NCI-H748 (cell line): Measurements from ENCODE around the gene TBC1D12.
"Not testable (repeated sequence)": the region's sequence is repeated elsewhere in the genome, so short reads cannot be mapped to it uniquely, and the experiment has no call there.

Experiments
- DNase-seq: peaks from one replicate; lab custom pipeline; 2025; ENCODE audit not compliant: unreplicated experiment; lab: John Stamatoyannopoulos, UW

TBC1D12 gene

DNA sequence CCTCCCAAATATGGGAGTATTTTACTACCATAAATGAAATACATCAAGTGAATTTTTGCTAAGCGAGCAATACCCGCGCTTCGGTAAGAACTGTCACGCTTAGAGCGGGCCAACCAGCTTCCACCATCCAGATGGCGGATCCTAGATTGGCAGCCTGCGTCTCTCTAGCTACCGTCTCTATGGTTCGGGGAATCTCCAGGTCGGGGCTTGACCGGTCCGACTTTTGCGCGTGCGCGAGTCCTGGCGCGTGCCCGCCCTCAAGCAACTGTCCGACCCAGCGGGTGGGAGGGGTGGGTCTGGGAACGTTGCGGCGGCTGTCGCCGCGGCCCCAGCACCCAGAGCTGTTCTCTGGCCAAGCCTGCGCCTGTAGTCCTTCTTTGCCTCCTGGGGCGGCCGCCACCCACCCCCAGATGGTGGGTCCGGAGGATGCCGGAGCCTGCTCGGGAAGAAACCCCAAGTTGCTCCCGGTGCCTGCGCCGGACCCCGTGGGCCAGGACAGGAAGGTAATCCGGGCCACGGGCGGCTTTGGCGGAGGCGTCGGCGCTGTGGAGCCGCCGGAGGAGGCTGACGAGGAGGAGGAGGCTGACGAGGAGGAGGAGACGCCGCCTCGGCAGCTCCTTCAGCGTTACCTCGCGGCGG is at the start of gene TBC1D12:
TSS of gene TBC1D12 (plus strand) at position 338 of the 639 bp plus-strand sequence. CDS start at position 411, 73 bp downstream.
- peak; percentile 95 for DNase-seq

DNA sequence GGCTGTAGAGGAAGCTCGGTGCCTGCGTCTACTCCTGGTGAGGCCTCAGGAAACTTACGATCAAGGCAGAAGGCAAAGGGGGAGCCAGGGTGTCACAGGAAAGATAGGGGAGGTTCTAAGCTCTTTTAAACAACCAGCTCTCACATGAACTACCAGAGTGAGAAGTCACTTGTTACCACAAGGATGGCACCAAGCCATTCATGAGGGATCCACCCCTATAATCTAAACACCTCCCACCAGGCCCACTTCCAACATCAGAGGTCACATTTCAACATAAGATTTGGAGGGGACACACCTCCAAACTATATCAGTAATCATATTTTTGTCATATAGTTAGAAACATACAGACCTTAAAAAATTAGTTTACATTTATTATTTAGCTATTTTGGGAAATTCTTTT is 49.0 kb upstream of the TBC1D12 start:
- DNase-seq = no peak

DNA sequence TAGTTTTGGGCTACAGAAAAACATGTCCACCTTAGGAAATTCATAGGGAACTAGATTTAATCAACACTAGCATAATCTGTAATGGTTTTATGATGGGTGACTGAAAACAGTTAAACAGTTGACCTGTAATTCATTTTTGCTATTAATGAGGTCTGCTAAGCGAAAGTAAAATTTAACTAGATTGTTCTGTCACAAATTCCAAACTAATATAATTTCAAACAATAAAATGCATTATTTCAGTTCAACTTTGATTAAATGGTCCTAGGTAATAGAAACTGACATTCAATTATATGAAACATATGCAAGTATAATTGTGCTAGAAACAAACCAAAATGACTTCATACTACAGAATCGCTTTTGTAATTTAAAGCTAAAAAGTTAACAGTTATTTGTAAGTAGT is 46.5 kb upstream of the TBC1D12 start:
- DNase-seq = no peak

DNA sequence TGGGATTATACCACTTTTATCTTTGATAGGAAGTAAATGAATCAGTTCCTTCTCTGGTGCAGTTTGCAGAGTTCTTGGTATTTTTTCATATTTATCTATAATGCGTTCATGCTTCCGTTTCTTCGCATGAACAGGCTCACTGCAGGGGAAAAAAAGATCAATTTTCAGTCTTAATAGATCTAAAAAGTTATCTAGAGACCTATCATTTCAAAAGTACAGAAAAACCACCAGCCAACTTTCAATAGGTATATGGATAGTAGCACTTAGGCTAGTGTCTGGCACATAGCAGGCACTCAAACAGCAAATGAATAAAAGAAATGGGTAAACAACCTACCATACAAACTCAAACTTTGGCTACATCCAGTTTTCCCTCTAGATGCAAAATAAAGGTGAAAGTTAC is 45.1 kb upstream of the TBC1D12 start:
- DNase-seq = no peak

DNA sequence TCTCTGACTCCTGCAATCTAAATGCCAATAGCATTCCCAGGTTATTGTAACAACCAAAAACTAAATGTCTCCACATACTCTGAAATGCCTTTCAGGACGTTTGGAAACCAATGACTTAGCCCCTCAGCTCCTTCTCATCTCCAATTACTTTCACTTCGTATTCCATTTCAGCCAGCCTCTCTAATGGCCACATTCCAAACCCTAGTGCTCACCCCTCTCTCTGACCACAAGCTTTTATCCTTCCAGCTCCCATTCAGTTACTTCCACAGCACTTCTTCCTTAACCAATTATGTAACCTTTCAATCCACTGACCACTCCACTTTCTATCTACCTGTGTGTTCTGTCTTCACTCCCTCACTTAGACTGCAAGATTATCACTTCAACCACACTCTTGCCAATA is 43.9 kb upstream of the TBC1D12 start:
- DNase-seq = no peak

DNA sequence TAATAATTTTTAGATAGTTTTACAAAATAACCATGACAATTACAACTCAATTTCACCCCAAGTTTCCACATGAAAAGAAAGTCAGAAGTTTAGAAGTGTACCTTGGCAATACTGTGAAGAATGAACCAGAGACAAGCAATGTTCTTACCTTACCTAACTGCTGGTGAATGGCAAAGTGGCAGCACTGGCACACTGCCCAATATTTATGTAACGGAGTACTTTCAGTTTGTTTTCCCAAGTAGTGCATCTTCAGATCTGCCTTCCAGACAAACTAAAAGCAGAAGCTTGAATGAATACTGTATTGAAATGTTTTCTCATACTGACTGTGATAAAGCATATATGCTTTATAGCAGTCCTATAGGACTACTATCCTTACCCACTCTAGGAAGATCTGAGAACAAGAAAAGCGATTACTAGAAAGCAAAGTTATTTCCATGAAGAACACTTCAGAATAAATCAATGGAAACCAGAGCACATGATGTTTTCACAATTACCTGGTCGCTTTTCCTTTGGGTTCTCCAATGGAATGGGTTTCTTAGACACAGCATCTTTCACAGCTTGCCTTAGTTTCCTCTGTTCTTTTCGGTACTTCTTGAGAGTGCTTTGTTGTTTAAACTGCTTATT is 41.1 kb upstream of the TBC1D12 start:
- DNase-seq = no peak

DNA sequence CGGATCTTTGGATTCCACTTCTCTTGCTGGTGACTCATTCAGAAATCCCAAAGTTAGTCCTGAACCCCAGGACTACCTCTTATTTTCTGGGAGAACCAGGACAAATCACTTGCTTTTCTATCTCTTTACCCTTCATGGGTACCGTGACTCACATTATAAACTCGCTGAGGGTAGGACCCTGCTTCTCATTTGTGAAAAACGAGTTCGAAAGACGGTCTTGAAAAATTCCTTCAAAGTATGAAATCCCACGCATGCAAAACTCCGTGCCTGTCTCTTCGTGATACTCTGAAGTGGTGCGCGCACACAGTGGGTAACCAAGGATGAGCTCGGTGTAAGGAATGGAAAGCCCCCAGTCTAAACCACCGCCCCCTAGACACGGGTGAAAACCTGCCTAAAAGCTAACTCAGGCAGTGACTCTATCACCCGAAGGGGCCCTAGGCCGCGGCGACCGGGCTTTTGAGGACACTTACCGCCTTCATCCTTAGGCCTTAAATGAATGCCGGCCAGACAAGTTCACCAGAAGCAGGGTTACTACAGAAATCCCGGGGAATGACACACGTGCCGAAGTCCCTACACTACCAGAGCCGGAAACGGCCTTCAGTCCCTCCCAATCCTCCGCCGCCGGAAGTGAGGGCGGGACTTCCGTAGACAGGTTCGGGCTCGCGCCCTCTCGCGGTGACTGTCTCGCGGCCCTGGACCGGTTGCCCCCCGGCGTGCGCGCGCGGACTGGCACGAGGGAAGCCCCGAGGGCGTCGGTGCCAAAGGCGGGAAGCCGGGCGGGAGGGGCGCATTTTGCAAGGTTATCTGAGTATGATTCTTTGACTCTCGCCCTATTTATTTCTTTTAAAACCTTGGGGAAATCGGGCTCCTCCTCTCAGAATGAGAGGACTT is 39.7 kb upstream of the TBC1D12 start, which contains the start of gene NOC3L:
TSS of gene NOC3L (minus strand) at position 580 of the 891 bp plus-strand sequence. CDS start at position 479, 101 bp downstream.
- peak; percentile 93 for DNase-seq

DNA sequence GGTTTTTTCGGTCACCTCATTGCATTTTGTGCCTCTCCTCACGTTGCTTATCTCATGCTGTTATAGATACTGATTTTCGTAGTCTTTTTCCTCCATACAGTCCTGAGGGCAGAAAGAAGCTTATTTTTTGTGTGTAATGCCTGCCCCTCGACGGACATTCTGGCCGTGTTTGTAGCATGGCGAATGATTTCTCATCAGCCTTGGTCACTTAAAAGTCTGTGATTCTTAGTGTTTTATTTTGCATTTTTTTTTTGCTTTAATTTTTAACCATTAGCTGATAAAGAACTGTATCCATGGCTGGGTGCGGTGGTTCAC is 39.1 kb upstream of the TBC1D12 start:
- DNase-seq = no peak

DNA sequence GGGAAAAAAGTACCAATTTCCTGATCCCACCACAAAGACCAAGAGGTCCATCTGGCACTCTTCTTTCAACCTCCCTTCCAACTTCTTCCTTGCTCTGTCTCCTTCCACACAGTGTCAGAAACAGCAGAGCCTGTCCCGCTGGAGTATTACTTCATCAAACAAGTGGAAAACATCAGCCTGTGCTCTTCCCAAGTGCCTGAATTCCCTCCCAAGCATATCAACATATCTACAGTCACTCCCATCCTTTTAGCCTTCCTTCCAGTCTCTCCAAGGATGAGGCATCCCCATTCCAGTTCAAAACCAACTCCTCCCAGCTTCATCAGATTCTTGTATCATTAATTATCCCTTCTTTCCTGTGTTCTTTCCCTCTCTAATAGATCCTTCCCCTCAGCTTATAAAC is 37.9 kb upstream of the TBC1D12 start:
- DNase-seq = no peak

DNA sequence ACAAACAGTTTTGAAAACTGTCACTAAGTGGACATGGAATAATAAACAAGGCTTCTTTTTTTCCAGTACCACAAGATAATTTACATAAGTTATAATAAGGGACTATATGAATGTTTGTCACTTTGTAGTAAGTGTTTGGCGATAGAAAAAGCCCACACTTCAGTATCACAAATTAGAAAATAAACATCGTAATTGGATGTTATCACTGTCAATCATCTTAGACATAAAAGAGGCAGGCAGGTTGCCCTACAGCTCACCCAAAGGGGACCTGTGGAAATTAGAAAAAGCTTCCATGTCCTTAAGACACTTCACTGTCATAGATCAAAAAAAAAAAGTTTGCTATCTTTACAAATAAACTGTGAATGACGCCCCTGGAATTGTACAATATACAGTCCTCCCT is 36.0 kb upstream of the TBC1D12 start:
- peak; percentile 2 for DNase-seq

DNA sequence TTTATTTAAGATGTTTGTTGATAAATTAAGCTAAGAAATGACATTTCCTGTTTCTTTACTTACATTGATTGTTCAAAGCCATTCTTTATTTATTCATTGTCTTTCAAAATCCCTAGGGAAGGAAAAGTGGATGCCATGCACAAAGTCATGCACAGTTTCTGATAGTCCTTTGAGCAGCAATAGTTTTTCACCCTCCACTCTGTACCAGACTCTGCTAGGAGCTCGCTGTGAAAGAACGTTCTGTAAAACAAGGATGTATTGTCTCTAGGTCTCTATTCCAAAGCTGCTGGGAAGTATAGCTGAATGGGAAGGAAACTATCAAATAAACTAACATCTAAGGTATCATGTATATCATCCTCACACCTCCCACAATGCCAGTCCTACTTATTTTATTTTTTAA is 31.8 kb upstream of the TBC1D12 start:
- DNase-seq = no peak

DNA sequence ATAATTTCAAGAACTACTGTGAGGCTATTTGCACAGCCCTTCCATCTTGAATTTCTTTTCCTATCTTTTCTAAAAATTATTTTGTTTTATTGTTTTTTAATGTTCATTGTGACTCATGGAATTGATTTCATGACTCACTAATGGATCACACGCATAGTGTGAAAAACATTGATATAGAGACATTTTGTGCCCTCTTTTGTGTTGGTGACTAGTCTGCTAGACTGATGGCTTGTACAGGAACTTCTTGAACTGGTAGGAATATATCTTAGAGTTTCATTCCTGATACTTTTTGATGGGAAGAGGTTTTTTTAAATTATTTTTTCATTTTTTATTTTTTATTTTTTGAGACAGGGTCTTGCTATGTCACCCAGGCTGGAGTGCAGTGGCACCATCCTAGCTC is 27.0 kb upstream of the TBC1D12 start:
- no peak for DNase-seq

DNA sequence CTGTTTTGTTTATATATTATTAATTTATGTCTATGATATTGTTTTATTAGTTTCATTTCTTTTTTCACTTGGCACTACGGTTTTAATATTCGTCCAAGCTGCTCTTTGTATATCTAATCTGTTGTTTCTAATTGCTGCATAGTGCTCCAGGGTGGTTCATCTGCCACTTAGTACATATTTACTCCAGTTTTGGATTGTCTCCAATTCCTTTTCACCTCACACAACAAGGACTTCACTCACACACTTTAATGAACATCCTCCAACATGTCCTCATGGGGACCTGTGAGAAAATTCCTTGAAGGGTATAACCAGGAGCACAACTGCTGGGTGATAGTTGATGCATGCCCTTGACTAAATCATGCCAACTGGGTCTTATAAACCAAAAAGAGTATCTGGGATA is 25.5 kb upstream of the TBC1D12 start:
- peak; percentile 4 for DNase-seq

DNA sequence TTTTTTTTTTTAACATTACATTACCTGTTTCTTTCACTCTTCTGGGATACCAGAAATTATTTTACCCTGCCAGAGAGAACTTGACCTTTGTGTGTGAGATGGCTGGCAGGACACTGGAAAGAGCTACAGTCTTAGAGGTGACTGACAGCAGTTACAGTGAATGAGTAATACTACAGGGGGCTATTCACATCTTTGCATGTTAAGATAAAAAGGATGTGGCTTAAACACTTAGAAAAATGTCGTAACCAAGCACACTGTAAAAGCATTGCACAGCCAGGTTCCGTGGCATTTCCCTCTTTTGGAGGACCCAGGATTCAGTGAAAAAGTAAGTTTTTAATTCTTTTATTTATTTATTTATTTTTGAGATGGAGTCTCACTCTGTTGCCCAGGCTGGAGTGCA is 18.8 kb upstream of the TBC1D12 start:
- no peak for DNase-seq

DNA sequence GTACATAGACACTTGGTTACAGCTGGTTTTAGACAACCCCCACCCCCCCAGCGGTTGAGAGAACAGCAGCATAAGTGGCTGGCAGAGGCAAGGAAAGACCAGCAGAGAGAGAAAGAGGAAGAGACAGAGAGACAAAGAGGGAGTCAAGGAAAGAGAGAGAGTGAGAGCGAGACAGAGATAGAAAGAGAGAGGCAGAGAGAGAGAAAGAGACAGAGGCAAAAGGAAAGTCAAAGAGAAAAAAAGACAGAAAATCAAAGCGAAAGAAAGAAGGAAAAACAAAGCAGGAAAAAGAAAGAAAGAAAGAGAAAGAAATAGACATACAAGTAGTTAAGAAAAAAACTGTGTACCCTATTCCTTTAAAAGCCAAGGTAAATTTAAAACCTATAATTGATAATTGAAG is 16.6 kb upstream of the TBC1D12 start:
- not testable (repeated sequence) for DNase-seq

DNA sequence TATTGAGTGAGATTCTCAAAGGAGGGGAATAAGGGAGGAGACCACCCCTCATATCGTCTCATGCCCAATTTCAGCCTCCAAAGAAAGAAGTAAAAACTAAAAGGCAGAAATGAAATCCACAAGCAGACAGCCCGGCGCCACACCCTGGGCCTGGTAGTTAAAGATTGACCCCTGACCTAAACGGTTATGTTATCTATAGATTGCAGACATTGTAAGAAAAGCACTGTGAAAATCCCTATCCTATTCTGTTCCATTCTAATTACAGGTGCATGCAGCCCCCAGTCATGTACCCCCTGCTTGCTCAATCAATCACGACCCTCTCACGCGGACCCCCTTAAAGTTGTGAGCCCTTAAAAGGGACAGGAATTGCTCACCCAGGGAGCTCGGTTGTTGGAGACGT is 10.2 kb upstream of the TBC1D12 start:
- not testable (repeated sequence) for DNase-seq

DNA sequence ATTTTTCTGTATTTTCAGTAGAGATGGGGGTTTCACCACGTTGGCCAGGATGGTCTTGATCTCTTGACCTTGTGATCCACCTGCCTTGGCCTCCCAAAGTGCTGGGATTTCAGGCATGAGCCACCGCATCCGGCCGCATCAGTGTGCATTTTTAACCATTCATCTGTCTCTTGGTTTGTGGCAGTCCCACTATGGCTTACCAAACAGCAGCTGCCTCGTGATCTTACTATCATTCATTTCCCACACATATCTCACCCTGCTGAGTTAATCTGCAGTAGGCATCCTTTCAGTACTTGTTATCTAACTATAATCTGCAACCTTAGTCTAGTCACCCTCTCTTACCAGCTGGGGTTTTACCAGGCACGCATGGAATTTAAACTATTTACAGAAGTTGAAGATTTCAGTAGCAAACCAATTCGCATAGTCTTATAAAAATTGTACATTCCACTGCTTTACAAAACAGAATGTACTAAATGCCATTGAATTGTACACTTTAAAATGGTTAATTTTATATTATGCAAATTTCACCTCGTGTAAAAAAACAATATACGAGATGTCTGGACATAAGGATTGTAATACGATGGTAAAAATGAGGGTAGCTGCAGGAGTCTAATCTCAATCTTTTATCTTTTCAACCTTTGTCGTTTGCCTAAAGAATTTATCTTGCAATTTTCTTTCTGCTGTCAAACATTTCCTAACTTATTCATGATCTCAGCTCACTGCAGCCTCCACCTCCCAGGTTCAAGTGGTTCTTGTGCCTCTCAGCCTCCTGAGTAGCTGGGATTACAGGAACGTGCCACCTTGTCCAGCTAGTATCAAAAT is 4.6 kb upstream of the TBC1D12 start:
- no peak for DNase-seq

DNA sequence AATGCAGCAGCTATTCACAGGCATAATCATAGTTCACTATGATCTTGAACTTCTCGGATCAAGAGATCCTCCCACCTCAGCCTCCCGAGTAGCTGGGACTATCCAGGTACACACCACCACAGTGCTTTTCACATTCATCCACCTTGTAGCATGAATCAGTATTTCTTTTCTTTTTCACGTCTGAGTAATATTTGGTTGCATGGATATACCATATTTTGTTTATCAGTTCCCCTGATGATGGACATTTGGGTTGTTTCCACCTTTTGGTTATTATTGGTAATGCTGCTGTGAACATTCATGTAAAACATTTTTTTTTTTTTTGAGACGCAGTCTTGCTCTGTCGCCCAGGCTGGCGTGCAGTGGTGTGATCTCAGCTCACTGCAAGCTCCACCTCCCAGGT is 3.6 kb upstream of the TBC1D12 start:
- DNase-seq = no peak

DNA sequence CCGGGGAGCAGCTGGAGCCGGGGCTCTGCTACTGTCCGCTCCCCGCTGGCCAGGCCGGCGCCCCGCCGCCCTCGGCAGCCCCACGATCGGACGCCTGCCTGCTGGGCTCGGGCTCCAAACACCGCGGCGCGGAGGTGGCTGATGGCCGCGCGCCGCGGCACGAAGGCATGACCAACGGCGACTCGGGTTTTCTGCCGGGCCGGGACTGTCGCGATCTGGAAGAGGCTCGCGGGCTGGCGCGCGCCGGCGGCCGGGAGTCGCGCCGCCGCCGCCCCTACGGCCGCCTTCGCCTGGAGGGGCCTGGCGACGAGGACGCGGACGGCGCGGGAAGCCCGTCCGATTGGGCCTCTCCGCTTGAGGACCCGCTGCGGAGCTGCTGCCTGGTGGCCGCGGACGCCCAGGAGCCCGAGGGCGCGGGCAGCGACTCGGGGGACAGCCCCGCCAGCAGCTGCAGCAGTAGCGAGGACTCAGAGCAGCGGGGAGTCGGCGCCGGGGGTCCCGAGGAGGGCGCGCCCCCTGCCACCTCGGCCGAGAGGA is 570 bp downstream of the TBC1D12 start:
- peak; percentile 64 for DNase-seq

DNA sequence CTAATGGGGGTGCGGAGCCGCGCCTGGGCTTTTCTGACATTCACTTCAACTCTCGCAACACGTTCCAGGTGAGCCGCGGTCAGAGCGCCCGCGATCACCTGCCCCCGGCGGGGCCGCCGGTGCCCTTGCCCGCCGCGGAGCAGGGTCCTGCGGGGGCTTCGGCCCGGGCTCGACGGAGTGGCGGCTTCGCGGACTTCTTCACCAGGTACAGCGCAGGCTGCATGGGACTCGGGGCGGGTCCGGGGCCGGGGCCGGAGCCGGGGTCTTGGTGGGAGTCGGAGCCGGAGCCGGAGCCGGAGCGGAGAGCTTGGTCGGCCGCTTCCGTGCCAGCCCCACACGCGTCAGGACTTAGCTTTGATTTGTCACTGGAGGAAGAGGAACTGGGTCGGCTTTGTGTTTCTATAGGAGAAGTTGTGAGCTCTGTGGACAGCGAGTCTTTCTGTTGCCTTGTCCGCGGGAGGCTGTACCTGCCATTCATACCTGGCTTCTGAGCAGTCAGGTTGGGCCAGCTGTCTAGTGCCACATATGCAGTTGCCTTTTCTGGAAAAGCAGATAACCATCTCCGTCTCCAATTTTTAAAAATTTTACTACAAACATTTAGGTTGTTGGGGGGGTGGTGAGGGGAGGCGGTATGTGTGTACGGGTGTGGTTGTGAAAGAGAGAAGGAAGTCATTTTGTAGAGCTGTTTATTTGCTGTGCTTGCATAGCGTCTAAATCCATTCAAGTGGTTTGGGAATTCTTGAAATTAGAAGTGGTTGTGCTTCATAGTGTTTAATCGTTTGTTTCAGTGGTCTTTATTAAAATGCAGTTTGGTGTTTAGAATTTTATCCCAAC is 1.3 kb downstream of the TBC1D12 start:
- DNase-seq = peak; percentile 75
